Activated CD8-positive, alpha-beta memory T cell treated with anti-CD3 and anti-CD28 coated beads, Interleukin-2, amount 50 U/mL, for 1 hour (primary cell): ENCODE results near the gene DNAJC4.

Source experiments
- DNase-seq: peaks from one replicate; pipeline ENCODE4 v3.0.0-alpha.2; 2020; ENCODE audit errors: extremely low read depth

DNAJC4 gene

DNA sequence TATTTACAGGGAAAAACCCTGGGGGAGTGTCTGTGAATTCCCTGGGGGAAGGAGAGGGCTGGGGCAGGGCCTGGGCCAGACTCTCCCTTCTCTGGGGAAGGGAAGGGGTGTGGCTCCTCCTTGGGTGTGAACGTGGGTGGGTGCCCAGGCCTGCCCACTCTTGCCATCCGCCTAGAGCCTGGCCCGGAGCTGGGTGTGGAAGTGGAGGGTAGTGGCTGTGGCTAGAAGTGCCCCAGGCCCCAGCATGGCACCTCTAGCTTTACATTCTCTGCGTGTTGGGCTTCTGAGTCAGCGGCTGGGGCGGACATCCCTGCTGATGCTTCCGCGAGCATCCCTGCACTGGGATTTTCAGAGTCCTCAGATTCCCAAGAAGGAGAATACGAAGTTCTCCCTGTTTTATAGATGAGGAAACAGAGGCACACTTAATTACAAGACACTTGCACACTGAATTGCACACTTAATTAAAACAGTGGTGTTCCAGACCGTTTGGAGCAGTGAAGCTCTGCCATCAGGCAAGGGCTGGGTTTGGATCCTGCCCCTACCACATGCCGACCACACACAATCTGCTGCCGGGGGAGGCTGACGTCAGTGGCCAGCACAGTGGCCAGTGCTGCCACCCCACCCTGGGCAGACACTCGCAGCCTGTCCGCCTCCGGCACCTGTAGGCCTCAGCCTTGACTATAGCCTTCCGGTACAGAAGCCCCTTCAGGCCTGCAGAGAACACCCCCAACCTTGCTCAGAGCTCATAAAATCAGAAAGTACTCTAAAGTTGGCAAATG, 46.5 kb downstream of the DNAJC4 start:
- no peak for DNase-seq

DNA sequence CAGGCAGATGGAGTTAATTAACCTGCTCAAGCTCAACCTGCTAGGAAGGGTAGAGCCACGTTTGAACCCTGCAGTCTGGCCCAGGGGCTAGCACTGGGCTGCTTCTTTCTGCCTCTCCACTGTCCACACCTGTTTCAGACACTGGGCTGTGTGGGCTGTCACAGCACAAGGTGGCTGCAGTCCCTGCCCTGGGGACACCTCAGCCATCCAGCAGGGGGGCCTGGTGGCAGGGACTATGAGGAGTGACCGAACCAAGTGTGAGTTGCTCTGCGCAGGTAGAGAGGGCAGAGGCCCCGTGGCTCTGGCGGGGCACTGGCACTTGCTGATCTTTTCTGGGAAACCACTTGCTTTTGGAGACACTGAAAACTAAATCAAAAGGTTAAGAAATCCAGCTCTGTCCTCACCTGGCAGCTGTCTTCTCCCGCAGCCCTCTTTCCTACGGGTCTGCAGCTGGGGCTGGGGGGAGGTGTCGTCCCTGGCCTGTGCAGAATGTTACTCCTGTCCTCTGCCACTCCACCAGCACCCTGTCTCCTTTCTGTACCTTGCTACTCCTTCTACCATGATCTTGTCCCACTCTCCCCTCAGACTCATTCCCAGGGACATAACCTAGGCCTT, 48.3 kb downstream of the DNAJC4 start:
- DNase-seq = no peak

DNA sequence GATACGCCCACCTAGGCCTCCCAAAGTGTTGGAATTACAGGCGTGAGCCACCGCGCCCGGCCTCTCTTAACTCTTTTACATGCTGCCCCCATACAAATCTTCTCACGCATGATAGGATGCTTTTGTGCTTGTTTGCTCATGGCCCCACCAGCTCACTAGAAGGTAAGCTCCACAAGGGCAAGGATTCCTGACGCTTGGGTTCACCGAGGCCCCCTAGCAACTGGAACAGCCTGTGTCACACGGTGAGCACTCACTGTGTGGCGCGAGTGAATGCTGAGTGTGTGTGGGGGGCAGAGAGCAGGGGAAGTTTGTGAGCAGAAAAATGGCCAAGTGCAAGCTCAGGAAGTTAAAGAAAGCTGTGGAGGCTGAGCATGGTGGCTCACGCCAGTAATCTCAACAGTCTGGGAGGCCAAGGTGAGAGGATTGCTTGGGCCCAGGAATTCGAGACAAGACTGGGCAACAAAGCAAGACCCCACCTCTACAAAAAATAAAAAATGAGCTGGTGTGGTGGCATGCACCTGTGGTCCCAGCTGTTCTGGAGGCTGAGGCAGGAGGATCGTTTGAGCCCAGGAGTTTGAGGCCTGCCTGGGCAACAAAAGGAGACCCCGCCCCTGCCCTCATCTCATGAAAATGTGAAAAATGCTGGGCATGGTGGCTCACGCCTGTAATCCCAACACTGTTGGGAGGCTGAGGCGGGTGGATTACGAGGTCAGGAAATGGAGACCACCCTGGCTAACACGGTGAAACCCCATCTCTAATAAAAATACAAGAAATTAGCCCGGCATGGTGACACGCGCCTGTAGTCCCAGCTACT, 51.8 kb downstream of the DNAJC4 start:
- DNase-seq = no peak

DNA sequence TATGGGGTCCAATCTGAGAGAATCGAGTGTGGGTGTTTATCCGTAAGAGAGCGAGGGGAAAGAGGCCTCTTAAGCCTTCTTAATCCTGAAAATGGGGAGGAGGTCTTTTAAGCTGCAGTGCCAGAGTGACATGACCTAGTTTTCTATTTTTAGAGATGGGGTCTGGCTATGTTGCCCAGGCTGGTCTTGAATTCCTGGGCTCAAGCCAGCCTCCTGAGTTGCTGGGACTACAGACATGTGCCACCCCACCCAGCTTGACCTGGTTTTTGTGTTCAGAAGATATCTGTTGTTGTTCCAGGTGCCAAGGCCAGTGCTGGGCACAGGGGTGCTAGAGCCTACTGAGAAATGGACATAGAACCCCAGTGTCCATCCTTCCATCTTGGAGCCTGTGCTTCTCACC, 52.7 kb downstream of the DNAJC4 start:
- no peak for DNase-seq
